RPMI7951 (cell line): ENCODE results near the gene DPCD. TPM values are rescaled to one million over a fixed set of nuclear protein-coding genes. Genes with fewer than 3 reads are reported as not detected.
A peak's percentile ranks its signal among the peaks of the same experiment; 100 is the strongest.
"Not testable (repeated sequence)": the region's sequence is repeated elsewhere in the genome, so short reads cannot be mapped to it uniquely, and the experiment has no call there.

Source experiments
- DNase-seq: peaks from one replicate; pipeline ENCODE4 v3.0.0-alpha.2; 2012; ENCODE audit warnings: low read depth
- total RNA-seq: library from RNA; depleted of rRNA; stranded (reverse); fragments of >200 nt; shearing (Covaris generic); gene quantifications from 2 replicates; pipeline ENCODE4 v1.2.3, GENCODE V29; 2014

DPCD gene
- total RNA-seq, 1 experiment from 2014 or later, result 65.8 TPM

DNA sequence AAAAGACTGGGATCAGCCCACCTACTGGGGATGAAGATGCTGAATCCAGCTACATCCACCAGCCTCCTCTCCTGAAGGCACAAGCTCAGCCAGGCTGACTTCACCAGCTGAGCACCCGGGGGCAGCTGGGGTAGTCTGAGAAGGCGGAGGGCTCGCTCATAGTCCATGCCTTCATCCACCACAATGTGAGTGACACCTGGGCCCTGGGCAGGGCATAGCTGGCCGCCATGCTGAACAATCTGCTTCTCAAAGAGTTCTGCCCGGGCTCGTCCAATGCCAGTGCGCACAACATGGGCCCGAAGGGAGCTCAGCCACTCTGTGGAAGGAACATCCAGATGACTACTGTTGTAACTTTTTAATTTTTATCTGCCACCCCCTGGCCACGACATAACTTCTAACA, 2.3 kb upstream of the DPCD start:
- no peak for DNase-seq

DNA sequence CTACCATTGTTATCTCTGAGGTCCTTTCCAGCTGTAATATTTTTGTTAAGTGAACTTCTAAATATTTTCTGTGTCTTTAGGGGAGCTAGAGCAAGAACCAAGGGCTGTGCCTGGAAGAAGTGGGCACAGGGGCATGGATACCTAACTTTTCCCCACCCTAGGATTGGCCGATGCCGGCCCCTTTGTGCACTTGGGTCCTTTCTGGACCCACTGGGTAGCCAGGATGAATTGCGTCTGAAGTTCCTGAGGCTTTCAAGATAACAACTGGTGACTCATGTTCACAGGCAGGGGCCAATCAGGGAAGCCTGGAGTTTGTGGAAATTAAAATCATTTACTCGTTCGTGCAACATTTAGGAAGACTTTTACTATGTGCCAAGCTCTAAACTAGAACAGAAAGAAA, 758 bp downstream of the DPCD start:
- DNase-seq, result peak; percentile 62

DNA sequence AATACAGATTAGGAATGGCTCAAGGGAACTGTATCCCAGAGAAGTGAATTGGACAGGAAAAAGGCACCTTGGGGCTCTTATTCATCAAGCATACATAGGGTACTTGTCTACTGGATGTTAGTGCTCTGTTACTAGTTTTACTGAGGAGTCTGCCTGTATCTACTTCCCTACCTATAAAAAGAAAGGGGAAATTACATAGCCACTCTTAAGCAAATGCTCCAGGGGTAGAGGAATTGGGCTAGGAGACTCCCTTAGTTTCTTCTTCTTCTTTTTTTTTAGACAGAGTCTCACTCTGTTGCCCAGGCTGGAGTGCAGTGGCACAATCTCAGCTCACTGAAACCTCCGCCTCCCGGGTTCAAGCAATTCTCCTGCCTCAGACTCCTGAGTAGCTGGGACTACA, 5.2 kb downstream of the DPCD start:
- not testable (repeated sequence) for DNase-seq

DNA sequence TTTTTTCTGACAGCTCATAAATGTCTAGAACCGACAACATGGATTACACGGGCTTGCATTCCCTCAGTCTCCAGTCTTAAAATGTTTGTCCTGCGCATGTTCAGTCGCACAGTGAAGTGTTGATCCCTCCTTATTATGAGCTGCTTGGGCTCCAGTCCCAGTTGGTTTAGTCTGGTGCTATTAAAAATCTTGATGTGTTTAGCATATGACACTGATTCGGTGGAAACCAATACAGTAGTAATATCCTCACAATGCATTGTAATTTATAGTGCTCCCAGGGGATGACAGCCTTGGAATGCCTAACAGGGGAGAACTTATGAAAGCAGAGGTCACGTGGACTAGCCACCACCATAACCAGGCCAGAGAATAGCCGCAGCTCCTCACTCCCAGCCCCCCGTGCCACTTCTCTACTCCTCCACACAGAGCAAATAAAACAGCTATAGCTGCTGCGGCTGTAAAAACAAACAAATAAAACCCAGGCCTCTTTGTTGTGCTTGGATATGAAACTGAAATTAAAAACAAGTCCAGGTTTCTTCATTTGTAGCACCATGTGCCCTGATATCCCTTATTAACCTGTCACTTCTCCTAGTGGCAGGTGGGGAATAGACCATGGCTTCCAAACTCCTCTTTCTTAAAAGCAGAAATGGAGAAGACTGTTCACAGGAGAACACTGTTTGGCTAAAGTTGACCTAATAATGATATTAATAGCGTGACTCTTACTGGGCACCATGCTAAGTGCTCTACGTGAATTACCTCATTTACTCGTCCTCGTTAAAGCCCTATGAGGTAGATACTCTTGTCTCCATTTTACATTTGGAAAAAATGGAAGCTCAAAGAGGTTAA, 7.7 kb downstream of the DPCD start:
- DNase-seq, result no peak

DNA sequence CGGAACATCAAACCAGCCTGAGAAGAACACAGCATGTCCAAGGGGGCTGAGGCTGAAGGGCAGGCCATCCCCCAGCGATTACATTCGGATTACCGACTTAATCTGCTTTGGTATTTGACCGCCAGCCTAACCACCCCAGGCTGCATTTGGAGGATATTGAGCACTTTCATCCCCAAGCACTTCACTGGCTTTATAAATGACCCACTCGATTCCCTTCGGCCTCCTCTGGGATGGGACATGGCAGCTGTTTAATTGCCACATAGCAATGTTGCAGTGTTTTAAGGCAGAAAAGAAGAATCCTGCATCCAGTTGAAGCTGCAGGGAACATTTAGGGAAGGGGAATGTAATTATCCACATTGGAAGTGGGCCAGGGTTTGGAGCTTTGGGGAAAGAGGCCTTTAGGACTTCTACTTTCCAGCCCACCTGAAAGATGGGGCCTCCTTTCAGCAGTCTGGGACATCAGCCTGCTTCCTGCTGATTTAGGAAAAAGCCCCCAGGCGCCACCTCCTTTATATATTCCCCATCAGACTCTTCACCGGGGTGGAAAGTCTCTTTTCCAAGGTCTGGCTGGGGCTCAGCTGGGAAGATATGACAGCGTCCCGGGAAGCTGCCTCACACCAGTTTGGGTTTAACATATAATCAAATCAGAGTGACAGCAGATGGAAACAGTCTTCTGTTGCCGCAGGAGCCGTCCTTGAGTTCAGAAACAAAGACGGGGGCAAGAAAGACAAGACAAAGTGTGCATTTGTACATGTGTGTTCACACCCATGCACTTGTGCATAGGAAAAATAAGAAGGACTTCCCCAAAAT, 9.2 kb downstream of the DPCD start:
- no peak for DNase-seq

DNA sequence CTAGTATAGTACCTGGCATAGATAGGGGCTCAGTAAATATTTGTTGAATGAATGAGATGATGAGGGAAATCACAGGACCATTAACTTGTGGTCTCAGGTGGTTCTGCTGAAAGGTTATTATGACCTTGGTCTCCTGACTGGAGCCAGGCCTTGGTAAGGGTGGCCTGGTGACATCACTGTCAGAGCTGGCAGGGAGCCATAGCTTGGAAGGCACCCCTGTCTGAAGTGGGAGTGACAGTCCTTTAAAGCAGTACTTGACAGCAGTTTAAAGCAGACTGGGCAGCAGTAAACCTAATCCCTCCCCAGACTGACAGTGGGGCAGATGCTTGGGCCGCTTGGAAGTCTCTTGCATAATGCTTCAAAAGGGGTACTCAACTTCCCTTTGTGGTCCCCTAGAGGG, 13.4 kb downstream of the DPCD start:
- DNase-seq, result no peak

DNA sequence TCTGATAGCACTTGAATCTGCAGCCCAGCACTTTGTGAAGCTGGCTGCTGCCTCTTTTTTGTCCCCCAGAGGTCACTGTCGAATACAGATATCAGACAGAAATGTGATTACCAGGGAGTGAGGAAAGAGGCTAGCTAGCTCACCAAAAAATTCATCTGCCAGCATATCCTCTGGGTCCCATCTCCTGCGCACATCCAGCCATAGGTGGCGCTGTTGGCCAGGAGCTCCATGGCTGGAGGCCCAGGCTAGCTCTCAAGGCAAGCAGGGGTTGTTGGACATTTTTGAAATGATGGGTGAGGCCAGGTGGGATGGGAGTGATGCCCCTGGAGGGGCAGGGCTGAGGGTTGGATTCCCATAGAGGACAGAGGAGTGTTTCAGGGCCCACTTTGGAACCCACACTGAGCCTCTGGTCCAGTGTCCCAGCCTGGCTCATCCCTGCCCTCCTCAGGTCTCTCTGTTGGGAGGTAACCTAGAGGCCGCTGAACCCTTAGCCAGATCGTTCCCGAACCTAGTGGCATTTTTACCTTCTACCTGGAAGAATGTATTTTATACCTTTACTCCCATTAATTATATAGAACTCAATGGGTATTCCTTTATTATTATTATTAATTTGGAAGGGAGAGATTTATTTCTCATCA, 14.8 kb downstream of the DPCD start:
- peak; percentile 52 for DNase-seq

DNA sequence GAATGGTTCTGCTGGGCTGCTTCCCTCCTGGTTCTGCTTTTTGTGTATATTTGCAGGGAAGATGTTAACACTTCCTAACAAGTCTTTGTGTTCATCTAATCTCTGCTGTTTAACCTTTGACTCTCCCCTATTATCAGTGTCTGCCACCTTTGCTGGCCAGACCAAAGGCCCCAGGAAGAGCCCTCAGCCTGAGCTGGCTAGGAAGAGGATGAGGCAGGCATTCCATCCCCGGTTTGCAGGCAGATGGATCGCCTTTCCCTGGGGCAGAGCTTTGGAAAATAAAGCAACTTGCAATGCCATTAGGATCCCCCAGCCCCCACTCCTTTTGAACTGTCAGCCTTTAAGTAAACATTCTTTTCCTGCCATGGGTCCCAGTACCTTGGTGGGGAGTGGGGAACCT, 19.0 kb downstream of the DPCD start:
- DNase-seq, result no peak

DNA sequence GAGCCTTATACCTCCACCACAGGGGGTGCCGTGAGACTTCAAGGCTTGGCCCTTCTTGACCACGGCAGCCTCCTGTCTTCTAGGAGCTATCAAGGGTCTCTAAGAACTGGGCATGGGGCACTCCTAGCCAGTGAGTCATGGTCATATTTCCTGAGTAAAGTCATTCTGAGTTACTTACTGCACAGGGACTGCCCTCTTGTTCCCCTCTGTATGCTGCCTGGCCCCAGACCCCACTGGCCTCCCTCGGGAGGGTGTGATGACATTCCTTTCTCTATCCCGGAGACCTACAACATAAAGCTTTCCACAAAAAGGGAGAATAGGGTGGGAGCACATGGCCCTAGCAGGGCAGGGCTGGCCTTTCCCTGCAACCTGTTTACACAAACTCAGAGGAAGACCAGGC, 21.4 kb downstream of the DPCD start:
- no peak for DNase-seq

DNA sequence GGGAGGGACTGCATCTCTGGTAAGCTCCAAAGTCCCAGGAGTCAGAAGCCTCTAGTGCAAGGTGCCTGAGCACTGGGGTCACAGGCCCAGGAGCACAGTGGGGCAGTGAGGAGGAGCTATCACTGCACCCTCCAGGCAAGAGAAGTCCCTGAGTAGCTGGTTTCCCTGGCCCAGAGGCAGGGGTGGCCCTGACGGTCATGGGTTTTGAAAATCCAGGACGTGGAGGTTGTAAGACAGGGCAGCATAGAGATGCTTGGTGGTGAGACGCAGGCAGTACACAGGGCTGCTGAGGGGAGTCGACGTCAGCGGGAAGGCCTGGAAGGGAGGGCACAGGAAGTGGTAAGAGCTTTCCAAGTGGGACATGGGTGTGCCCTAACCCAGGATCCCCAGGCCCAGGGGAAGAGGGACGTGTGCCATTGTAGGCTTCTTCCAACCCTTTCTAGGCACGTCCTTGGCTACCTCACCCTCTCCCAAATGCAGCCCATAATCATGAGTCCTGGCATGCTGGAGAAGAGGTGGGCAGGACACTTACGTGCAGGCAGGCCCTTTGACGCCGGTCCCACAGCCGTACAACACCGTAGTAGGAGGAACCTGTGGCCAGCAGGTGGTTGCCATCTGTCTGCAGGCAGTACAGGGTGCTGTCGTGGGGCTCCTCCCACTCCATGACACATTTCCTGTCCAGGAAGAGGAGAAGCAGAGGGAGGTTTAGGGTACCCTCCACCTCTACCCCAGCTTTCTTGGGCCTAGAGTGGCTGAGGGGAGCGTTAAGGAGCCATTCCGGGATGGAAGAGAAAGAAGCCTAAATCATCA, 23.2 kb downstream of the DPCD start:
- DNase-seq, result peak; percentile 15

DNA sequence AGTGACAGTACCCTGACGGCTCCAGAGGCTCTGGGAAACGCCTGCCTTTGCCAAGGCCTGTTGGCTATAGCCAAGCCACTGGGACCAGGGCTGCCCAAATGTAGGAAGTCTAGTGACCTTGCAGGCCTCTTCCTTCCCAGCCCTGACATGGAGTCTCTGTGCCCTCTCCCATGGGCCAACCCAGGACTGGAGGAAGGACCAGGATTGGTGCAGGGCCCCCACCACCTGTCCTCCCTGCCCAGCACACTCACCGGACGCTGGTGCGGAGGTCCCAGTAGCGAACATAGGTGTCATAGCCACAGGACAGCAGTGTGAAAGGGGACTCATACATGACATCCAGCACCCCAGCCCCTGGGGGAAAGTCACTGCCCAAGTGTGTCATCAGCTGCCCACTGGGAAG, 24.0 kb downstream of the DPCD start:
- DNase-seq, result no peak

DNA sequence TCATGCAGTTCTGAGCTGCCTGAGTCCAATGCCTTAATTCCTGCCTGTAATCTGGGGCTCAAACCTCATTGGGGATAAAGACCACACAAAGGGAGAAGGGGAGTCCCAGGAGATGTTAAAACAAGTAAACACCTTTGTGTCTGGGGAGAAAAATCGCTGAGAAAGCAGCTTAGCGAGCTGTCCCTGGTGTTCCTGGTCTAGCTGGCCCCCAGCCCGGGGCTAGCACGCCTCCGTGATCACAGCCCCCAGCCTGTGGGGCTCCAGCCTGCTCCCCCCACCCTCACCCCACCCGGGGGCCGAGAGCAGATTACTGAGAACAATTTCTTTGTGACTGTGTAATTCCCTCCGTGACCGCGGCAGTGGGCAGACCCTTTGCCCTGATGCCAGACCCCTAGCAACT, 24.8 kb downstream of the DPCD start:
- no peak for DNase-seq

DNA sequence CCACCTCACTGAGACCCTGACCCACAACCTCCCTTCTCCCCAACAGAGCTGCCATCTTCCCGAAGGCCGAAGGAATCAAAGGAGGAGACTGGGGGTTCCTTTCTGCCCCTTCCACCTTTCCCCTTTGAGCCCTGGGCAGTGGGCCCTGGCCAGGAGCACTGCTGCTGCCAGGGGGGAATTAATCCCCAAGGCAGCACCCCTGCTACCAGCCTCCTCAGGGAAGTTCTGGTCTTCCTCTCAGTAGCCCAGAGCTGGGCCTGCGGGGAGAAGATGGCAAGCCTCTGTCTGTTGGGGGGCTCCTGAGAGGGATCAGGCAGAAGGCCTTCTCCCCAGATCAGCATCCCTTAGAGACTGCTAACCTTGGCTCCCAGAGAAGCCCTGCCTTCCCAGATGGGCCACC, 25.5 kb downstream of the DPCD start:
- DNase-seq, result no peak

DNA sequence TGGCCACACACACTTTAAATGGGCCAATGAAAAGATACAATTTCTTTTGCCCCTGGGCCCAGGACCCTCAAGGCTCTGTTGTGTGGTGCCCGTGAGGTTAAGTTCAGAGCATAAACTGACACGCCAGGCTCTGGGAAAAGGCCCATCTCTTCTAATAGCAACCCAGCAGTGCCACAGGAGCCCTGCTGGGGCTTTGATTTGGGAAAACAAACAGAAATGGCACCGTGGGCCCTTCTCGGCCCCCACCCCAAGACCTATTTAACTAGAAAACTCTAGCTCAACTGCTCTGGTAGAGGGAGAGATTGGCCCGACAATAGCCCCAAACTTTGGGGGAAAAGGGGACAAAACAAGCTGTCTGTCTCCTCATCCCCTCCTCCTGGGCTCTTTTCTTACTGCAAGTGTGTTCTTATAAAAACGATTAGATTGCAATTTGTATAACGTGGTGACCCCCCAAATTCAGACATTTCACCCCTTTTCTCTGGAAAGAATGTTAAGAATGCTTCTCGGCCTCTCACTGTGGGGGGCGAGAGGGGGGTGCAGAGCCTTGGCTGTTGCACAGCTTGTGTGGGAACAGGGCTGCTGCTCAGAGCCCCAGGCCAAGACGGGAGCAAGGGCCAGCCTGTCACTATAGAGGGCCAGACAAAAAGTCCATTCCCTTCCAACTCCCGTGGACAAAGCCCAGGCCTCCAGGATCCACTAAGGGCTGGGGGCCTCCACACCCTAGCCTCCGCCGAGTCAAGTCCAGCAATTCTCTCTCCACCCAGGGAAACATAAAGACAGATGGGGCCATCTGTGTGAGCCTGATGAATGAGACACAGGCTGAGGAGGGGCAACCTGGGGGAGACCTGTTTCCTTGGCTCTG, 26.8 kb downstream of the DPCD start:
- no peak for DNase-seq

DNA sequence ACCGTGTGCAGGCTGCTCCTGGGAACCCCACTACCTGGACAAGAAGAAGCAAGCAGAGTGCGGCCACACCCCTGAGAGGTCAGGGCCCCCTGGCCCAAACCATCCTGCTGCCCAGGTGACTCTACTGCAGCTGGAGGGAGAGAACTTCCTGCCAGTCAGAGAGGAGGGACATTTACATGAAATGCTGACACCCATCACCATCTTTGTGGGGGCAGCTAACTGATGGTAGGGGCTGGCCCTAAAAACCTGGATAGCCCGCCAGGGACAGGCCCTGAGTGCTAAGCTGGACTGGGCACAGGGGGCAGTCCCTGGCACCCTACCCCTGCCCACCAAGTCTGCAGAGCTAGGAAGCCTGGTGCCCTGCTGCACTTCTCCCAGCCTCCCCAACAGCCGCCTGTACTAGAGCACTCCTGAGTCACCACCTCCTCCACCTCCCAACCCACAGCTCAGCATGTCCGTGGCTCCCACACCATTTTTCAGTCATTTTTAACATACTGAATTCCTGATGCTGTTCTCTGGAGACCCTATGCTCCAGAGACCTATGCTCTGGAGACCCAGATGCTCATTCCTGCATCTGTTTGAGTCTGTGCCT, 27.5 kb downstream of the DPCD start:
- DNase-seq, result no peak

DNA sequence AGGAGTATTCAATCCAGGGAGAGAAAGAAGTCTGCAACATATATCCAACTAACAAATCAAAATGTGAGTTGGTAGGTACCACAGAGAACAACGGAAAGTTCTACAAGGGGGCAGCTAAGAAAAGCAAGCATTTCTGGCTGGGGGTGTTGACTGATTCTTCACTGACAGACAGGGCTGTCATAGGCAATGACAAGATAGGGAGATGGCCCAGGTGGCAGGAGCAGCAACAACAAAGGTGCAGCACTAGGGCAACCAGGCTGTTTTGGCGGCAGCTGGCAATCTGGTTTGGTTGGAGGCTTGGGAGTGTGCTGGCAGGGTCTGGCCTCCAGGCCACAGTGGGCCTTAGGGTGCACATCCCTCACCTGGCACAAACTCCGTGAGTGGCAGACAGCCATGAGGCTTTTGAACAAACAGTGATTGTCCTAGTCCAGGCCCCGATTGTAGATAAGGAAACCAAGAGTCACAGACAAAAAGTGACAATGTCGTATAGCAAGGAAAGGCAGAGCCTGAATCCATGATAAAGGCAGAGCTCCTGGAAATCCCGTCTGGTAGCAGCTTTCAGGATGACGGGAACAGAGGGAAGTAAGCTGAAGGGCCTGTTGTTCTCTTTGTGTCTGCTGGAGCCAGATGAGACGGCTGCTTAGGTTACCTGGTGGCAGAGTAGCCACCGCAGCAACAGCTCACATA, 28.4 kb downstream of the DPCD start:
- DNase-seq, result no peak

DNA sequence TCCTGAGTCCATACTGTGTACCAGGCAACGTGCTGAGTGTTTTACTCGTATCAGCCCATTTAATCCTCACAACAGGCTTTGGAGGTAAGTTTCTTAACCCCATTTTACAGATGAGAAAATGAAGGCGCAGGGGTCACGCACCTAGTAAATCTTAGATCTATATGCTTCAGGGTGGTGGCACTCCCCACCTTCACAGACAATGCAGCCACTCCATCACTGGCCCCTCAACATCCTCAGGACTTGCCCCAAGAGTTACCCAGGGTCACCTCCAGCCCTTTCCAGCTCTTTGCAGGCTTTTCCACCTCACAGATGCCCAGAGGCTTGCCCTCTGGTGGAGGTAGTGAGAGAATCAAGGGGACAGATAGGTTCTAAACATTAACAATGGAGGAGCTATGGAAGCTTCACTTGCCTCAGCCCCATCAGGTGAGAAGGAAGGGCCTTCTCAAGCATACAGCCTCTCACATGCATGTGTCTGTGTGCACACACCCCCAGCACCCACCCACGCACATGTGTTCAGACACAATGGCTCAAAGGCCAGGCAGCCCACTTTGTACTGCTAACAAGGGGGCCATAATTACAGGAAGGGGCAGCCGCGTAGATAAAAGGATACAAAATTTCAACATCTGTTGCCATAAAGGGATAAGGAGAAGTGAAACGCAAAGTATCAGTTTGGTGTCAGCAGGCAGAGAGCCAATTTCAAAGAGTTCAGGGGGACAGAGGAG, 29.1 kb downstream of the DPCD start:
- no peak for DNase-seq

DNA sequence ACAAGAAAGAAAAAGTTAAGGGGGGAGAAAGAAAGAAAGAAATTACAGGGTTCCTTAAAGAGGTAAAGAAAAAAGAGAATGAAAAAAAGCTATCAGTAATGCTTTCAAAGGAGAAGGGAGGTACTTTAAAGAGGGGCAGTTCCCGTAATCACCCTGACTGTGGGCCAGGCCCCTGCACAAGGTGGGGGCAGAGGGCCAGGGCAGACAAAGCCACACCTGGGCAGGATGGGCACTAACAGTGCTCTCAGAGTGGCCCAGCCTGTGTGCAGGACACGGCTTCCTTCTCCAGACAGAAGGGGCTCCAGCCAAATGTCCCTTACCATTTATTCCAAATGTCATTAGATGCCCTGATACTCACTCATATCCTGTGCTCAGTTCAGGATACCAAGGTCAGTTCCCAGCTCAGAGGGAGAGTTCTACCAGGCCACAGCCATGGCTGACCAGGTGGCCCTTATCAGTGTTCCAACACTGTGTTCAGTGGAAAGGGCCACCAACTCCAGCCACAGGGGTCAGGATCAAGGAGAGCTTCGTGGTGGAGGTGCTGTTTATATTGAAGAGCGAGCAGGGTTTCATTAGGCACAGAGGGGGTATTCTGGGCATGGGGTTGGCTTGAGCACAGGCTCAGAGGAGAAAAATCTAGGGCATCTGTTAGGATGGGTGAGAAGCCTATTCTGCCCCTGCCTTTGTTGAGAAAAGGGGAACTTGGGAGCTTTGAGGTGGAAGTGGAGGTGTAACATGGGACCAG, 29.9 kb downstream of the DPCD start:
- DNase-seq, result no peak
